Measurements from ENCODE around the gene ANK3. TPM values are rescaled to one million over a fixed set of nuclear protein-coding genes. Genes with fewer than 3 reads are reported as not detected.

The ANK3 gene
- polyA plus RNA-seq, 1 experiment, result 0.13 TPM

GRCh38 chr10:60429084-60429849 is 39.6 kb upstream of the ANK3 start:
- ChIA-PET CTCF (interaction anchor here (1.0 to 9.8 kb wide), 3 partner anchors 202 to 312 kb away, joined by 3 to 115 read pairs (median 3); no protein-coding TSS in a partner anchor), POLR2A (no interaction called here)
- H3K36me3 ChIP-seq (ENCODE audit: control insufficient read depth, insufficient read depth, low read length), result no peaks in the 10 kb centered on the region
- H3K27me3 ChIP-seq (ENCODE audit: control insufficient read depth, insufficient read depth, low read length), result no peaks in the 10 kb centered on the region
- no peak for TF ChIP-seq CTCF (IDR thresholded peaks at IDR 0.05; ENCODE audit: insufficient read depth, low read depth, low read length)
- no peak overlapping the region for H3K4me3 ChIP-seq (ENCODE audit: low read depth, low read length)
- no peak for DNase-seq (ENCODE audit: low read depth)

- ChIA-PET POLR2A (no interaction called here), CTCF (interaction anchor here (0.9 to 1.6 kb wide), 2 partner anchors 190 to 311 kb away, joined by 3 read pairs; no protein-coding TSS in a partner anchor)
- H3K27me3 ChIP-seq (ENCODE audit: control insufficient read depth, insufficient read depth, low read length), result no peaks in the 10 kb centered on the region
- DNase-seq (ENCODE audit: low read depth), result no peak
- TF ChIP-seq CTCF (IDR thresholded peaks at IDR 0.05; ENCODE audit: insufficient read depth, low read depth, low read length), result no peak
- H3K4me3 ChIP-seq (ENCODE audit: low read depth, low read length), result no peak overlapping the region
- H3K36me3 ChIP-seq (ENCODE audit: control insufficient read depth, insufficient read depth, low read length), result no peaks in the 10 kb centered on the region
These were observed 38.7 kb upstream of the ANK3 start for GRCh38 chr10:60428387-60428737.

GRCh38 chr10:60427709-60428386 is 38.2 kb upstream of the ANK3 start:
- ChIA-PET CTCF (interaction anchor here (0.9 kb wide), 2 partner anchors 189 to 313 kb away, joined by 3 read pairs; no protein-coding TSS in a partner anchor), POLR2A (no interaction called here)
- no peak overlapping the region for H3K4me3 ChIP-seq (ENCODE audit: low read depth, low read length)
- H3K36me3 ChIP-seq (ENCODE audit: control insufficient read depth, insufficient read depth, low read length), result no peaks in the 10 kb centered on the region
- no peaks in the 10 kb centered on the region for H3K27me3 ChIP-seq (ENCODE audit: control insufficient read depth, insufficient read depth, low read length)
- DNase-seq (ENCODE audit: low read depth), result no peak
- TF ChIP-seq CTCF (IDR thresholded peaks at IDR 0.05; ENCODE audit: insufficient read depth, low read depth, low read length), result no peak

GRCh38 chr10:60427148-60427547 is 37.5 kb upstream of the ANK3 start:
- TF ChIP-seq CTCF (IDR thresholded peaks at IDR 0.05; ENCODE audit: insufficient read depth, low read depth, low read length), result no peak
- ChIA-PET POLR2A (interaction anchor here (0.7 kb wide), 1 partner anchor 39 kb away, joined by 3 read pairs; no protein-coding TSS in a partner anchor), CTCF (interaction anchor here (0.9 to 1.3 kb wide), 3 partner anchors 10 to 312 kb away, joined by 3 to 4 read pairs (median 3); no protein-coding TSS in a partner anchor)
- Histone ChIP-seq H3K4me3 (ENCODE audit: low read depth, low read length) (no peak overlapping the region), H3K27me3 (ENCODE audit: control insufficient read depth, insufficient read depth, low read length) (no peaks in the 10 kb centered on the region), H3K36me3 (ENCODE audit: control insufficient read depth, insufficient read depth, low read length) (no peaks in the 10 kb centered on the region)
- DNase-seq (ENCODE audit: low read depth), result no peak

- CTCF ChIA-PET, result interaction anchor here (1.2 to 1.4 kb wide), 5 partner anchors 9 to 222 kb away, joined by 3 to 6 read pairs (median 3); no protein-coding TSS in a partner anchor
- Histone ChIP-seq H3K27me3 (ENCODE audit: control insufficient read depth, insufficient read depth, low read length) (no peaks in the 10 kb centered on the region), H3K4me3 (ENCODE audit: low read depth, low read length) (no peak overlapping the region), H3K36me3 (ENCODE audit: control insufficient read depth, insufficient read depth, low read length) (no peaks in the 10 kb centered on the region)
- TF ChIP-seq CTCF (IDR thresholded peaks at IDR 0.05; ENCODE audit: insufficient read depth, low read depth, low read length), result no peak
- peak; percentile 77 for DNase-seq (ENCODE audit: low read depth)
- POLR2A ChIA-PET, result interaction anchor here (0.7 kb wide), 1 partner anchor 40 kb away, joined by 3 read pairs; no protein-coding TSS in a partner anchor
These were observed 36.8 kb upstream of the ANK3 start for GRCh38 chr10:60426425-60426824.

Measured in BJ (cell line).